Activated T-helper 2 cell treated with anti-CD3 and anti-CD28 coated beads, Interferon-gamma antibody, Interleukin-2, Interleukin-4, amounts not matched to agents 10 μg/mL and 5 μg/mL and 100 μg/mL, durations not matched to agents 14 hours and 24 hours and 36 hours (primary cell): ENCODE results near the gene LARP1. TPM values are rescaled to one million over a fixed set of nuclear protein-coding genes. Genes with fewer than 3 reads are reported as not detected.
A peak's percentile ranks its signal among the peaks of the same experiment; 100 is the strongest.
"Not testable (repeated sequence)": the region's sequence is repeated elsewhere in the genome, so short reads cannot be mapped to it uniquely, and the experiment has no call there.

Experiments used
- DNase-seq: peaks from one replicate; pipeline ENCODE4 v3.0.0; 2021; ENCODE audit warnings: low spot score
- H3K27ac Mint-ChIP-seq: one replicate; pipeline ENCODE4 v1.8.0; 2021; ENCODE audit warnings: mixed read lengths
- H3K27me3 Mint-ChIP-seq: one replicate; pipeline ENCODE4 v1.8.0; 2021; ENCODE audit warnings: low read depth, mixed read lengths
- H3K36me3 Mint-ChIP-seq: one replicate; pipeline ENCODE4 v1.8.0; 2021; ENCODE audit warnings: low read depth, mixed read lengths
- H3K4me1 Mint-ChIP-seq: one replicate; pipeline ENCODE4 v1.8.0; 2021; ENCODE audit warnings: low read depth, mixed read lengths
- H3K4me3 Mint-ChIP-seq: one replicate; pipeline ENCODE4 v1.8.0; 2021; ENCODE audit warnings: low read depth, mild to moderate bottlenecking, moderate library complexity, mixed read lengths
- H3K9me3 Mint-ChIP-seq: one replicate; pipeline ENCODE4 v1.8.0; 2021; ENCODE audit warnings: mixed read lengths
- intact Hi-C: fragments of 100-400 bp; cut with micrococcal nuclease; formaldehyde crosslinking; loops from one replicate; pipeline ENCODE4 v1.15.1; 2023
- total RNA-seq: library from RNA; stranded (reverse); gene quantifications from 2 replicates; pipeline ENCODE4 v1.2.3, GENCODE V29; 2022

The LARP1 gene
- total RNA-seq, 1 donor from 2014 or later: 278 TPM

DNA sequence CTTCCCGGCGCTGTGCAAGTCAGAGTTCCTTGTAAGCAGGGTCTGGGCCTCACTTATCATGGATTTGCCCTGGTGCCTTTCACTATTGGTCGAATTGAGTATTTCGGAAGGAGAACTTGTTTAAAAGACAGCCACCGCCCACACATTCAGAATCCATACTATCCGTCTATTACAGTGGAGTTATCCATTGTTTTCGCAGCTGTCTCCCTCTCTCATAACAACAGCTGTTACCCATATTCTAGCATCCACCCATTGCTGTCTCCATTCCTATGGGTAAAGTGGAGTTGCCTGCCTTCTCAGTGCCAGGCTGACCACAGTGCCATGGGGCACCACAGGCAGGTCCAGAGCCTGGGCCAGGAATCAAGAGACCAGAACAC is 75.0 kb downstream of the LARP1 start:
- Mint-ChIP-seq H3K9me3 (no peaks in the 10 kb centered on the region), H3K27me3 (no peaks in the 10 kb centered on the region), H3K4me3 (no peak overlapping the region), H3K36me3 (peaks cover 25% of the 10 kb centered on the region), H3K27ac (peak overlapping the region; percentile 61), H3K4me1 (peaks cover 25% of the 10 kb centered on the region)
- no peak for DNase-seq
- intact Hi-C loops: no loop called here

GRCh38 chr5:154830596-154830995 is 75.4 kb downstream of the LARP1 start:
- intact Hi-C loops: no loop called here
- Mint-ChIP-seq H3K36me3 (peaks cover 24% of the 10 kb centered on the region), H3K4me1 (peaks cover 25% of the 10 kb centered on the region)

GRCh38 chr5:154831451-154831850 is 76.3 kb downstream of the LARP1 start:
- Mint-ChIP-seq H3K27me3 (no peaks in the 10 kb centered on the region), H3K9me3 (no peaks in the 10 kb centered on the region), H3K4me1 (peaks cover 23% of the 10 kb centered on the region), H3K4me3 (no peak overlapping the region), H3K27ac (no peak overlapping the region), H3K36me3 (peaks cover 19% of the 10 kb centered on the region)
- intact Hi-C loops: no loop called here
- no peak for DNase-seq

More at GRCh38 chr5:154830596-154830995, 75.4 kb downstream of the LARP1 start:
- DNase-seq: no peak
- Mint-ChIP-seq H3K27ac (peak overlapping the region; percentile 61), H3K4me3 (no peak overlapping the region), H3K27me3 (no peaks in the 10 kb centered on the region), H3K9me3 (no peaks in the 10 kb centered on the region)

DNA sequence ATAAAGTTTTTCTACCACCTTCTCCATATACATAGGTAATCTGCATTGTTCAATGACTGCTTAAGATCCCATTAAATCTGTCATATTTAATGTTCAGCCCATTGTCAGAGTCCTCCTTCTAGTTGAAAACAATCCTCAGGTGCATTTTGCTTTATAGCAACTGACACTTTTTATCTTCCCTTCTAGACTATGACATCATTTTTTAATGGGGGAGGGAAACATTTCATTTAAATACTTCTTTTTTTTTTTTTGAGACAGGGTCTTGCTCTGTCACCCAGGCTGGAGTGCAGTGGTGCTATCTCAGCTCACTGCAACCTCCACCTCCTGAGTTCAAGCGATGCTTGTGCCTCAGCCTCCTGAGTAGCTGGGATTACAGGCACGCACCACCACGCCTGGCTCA is 77.6 kb downstream of the LARP1 start:
- H3K4me1 Mint-ChIP-seq: peaks cover 23% of the 10 kb centered on the region
- H3K27me3 Mint-ChIP-seq, H3K4me3 Mint-ChIP-seq, DNase-seq, H3K9me3 Mint-ChIP-seq, H3K27ac Mint-ChIP-seq, intact Hi-C loops: not testable (repeated sequence)
- peaks cover 19% of the 10 kb centered on the region for H3K36me3 Mint-ChIP-seq

DNA sequence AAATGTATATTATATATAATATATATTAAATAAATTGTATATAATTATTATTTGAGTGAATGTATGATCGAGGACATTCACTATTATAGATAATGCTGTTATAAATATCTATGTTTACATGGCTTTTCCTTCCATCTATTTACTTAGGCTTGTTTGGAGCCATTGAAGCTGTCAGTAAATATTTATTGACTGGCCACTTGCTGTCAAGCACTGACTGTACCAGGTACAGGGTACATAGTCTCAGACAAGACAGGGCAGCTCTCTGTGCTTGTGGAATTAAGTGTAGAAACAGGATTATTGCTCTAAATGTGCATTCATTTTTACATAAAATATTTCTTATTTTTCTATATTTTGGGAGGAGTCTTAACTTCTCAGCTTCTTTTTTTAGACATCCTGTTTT is 78.9 kb downstream of the LARP1 start:
- Mint-ChIP-seq H3K4me1 (peaks cover 17% of the 10 kb centered on the region), H3K9me3 (no peaks in the 10 kb centered on the region), H3K27ac (no peak overlapping the region), H3K27me3 (no peaks in the 10 kb centered on the region), H3K4me3 (no peak overlapping the region), H3K36me3 (peaks cover 17% of the 10 kb centered on the region)
- no peak for DNase-seq
- intact Hi-C loops: no loop called here

GRCh38 chr5:154835701-154836052 is 80.5 kb downstream of the LARP1 start:
- H3K4me1 Mint-ChIP-seq, H3K9me3 Mint-ChIP-seq, DNase-seq, intact Hi-C loops, H3K27me3 Mint-ChIP-seq, H3K36me3 Mint-ChIP-seq, H3K4me3 Mint-ChIP-seq, H3K27ac Mint-ChIP-seq: not testable (repeated sequence)

- Mint-ChIP-seq H3K36me3 (peaks cover 8% of the 10 kb centered on the region), H3K4me1 (no peaks in the 10 kb centered on the region), H3K27me3 (no peaks in the 10 kb centered on the region), H3K9me3 (no peaks in the 10 kb centered on the region), H3K4me3 (no peak overlapping the region), H3K27ac (no peak overlapping the region)
- intact Hi-C loops: no loop called here
- no peak for DNase-seq
Observed at GRCh38 chr5:154836225-154836624, 81.0 kb downstream of the LARP1 start.

DNA sequence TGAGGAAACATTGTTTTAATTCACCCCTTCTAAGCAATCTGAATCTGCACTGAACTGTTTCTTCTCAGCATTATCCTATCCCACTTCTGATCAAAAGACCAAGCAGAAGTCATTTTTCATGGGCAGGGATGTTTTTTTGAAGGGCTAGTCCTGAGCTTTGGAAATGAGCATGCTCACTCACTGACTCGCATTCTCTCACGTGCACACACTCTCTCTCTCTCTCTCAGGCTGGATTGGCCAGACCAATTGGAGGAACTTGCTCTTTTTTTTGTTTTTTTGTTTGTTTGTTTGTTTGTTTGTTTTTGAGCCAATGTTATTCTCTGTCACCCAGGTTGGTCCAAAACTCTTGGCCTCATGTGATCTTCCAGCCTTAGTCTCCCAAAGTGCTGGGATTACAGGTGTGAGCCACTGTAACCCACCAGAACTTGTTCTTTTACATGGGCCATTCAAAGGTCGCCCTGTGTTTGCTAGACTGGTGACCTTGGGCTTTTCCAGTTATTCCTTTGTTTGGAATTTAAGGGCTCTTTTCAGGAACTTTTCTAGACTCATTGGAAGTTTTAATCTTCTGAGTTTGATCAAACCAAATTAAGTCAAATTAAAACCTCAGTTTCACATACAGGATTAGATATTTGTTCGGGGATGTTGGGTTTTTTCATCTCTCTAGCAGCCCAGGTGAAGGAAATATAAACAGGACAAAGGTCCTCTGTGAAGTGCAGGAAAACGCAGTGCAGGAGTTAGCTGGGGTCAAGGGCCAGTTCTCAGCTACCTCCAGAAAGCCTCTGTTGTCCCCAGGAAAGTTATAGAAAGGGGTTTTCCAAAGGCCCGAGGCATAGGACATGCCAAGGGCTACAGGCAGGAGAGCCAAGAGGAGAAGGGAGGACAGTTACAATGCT is 82.1 kb downstream of the LARP1 start:
- Mint-ChIP-seq H3K4me1 (no peaks in the 10 kb centered on the region), H3K9me3 (no peaks in the 10 kb centered on the region), H3K36me3 (peaks cover 2% of the 10 kb centered on the region), H3K4me3 (no peak overlapping the region), H3K27me3 (no peaks in the 10 kb centered on the region), H3K27ac (no peak overlapping the region)
- intact Hi-C loops: no loop called here
- no peak for DNase-seq

DNA sequence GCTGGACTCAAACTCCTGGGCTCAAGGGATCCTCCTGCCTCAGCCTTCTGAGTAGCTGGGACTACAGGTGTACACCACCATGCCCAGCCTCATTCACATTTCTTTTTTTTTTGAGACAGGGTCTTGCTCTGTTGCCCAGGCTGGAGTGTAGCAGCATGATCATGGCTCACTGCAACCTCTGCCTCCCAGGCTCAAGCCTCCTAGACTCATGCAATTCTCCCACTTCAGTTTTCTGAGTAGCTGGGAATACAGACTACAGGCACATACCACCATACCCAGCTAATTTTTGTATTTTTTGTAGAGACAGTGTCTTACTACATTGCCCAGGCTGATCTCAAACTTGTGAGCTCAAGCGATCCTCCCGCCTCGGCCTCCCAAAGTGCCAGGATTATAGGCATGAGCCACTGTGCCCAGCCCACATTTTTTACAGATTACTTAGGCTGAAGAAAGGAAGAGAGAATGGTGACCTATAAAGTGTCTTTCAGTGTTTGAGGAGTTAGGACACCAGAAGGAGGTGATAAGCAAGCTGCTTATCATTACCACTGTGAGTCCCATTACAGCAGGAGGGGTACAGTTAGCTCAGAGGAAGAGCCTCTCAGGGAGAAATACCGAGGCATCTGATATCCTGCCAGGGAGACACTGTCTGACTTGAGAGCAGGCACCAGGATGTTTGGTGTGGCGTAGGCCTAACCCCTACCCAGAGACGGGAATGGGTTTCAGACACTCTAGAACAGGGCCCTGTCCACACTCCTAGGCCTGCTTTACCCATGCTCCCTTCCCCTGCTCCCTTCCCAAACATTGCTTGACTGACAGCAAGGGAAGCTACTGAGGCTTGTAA is 85.5 kb downstream of the LARP1 start:
- Mint-ChIP-seq H3K9me3 (no peaks in the 10 kb centered on the region), H3K4me1 (no peaks in the 10 kb centered on the region), H3K4me3 (no peak overlapping the region), H3K27ac (no peak overlapping the region), H3K36me3 (peaks cover 6% of the 10 kb centered on the region), H3K27me3 (no peaks in the 10 kb centered on the region)
- no peak for DNase-seq
- intact Hi-C loops: no loop called here

- intact Hi-C loops: no loop called here
- Mint-ChIP-seq H3K27me3 (no peaks in the 10 kb centered on the region), H3K36me3 (peaks cover 6% of the 10 kb centered on the region), H3K4me1 (no peaks in the 10 kb centered on the region), H3K4me3 (no peak overlapping the region), H3K27ac (no peak overlapping the region), H3K9me3 (no peaks in the 10 kb centered on the region)
- no peak for DNase-seq
Observed at GRCh38 chr5:154841273-154841661, 86.1 kb downstream of the LARP1 start.

DNA sequence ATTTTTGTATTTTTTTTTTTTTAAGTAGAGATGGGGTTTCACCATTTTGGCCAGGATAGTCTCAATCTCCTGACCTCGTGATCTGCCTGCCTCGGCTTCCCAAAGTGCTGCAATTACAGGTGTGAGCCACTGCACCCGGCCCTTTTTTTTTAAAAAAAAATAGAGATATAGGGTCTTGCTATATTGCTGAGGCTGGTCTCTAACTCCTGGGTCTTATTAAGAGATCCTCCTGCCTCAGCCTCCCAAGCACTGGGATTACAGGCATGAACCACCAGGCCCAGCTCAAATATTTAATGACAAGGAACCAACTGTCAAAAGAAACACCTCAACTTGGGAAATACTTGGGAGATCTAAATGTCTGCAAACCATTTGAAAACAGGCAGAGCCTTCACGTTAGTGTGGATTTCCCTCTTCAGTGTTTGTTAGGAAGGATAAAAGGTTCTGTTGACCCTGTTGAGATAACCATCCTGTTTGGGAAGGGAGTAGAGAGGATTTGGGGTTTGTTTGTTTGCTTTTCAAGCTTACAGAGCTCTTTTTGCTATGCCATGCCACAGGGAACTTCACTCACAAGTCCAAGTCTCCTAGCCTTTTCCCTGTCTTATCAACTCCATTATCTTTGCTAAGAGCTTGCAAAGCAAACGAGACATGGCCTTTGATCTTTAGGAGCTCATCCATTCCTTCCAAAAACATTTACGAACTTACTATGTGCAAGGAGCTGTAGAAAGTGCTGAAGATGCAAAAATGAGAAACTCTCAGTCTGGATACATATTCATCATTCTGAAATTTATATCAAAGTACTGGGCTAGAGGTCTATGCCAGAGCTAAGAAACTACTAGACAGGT is 87.7 kb downstream of the LARP1 start:
- Mint-ChIP-seq H3K36me3 (peaks cover 5% of the 10 kb centered on the region), H3K4me3 (no peak overlapping the region), H3K9me3 (no peaks in the 10 kb centered on the region), H3K27me3 (no peaks in the 10 kb centered on the region), H3K27ac (no peak overlapping the region), H3K4me1 (no peaks in the 10 kb centered on the region)
- no peak for DNase-seq
- intact Hi-C loops: no loop called here

- Mint-ChIP-seq H3K4me1 (peaks cover 7% of the 10 kb centered on the region), H3K9me3 (no peaks in the 10 kb centered on the region), H3K27ac (no peak overlapping the region), H3K4me3 (no peak overlapping the region), H3K27me3 (no peaks in the 10 kb centered on the region), H3K36me3 (peaks cover 4% of the 10 kb centered on the region)
- DNase-seq: no peak
- intact Hi-C loops: no loop called here
Observed at GRCh38 chr5:154844809-154845208, 89.6 kb downstream of the LARP1 start.
